Endothelial cell (in vitro differentiated cells): ENCODE data around the gene HS3ST3B1. TPM values are rescaled to one million over a fixed set of nuclear protein-coding genes. Genes with fewer than 3 reads are reported as not detected.

Source experiments
- DNase-seq: peaks from one replicate; pipeline ENCODE4 v3.0.0; 2021; ENCODE audit warnings: low spot score
- H3K27ac Mint-ChIP-seq: one replicate; pipeline ENCODE4 v1.8.0; 2021; ENCODE audit warnings: mixed read lengths, inconsistent platforms; ENCODE audit not compliant: unreplicated experiment
- H3K27me3 Mint-ChIP-seq: one replicate; pipeline ENCODE4 v1.8.0; 2021; ENCODE audit warnings: mild to moderate bottlenecking, moderate library complexity, mixed read lengths, inconsistent platforms; ENCODE audit not compliant: unreplicated experiment
- H3K36me3 Mint-ChIP-seq: one replicate; pipeline ENCODE4 v1.8.0; 2021; ENCODE audit warnings: mild to moderate bottlenecking, low read depth, mixed read lengths, inconsistent platforms; ENCODE audit not compliant: unreplicated experiment
- H3K4me1 Mint-ChIP-seq: one replicate; pipeline ENCODE4 v1.8.0; 2021; ENCODE audit warnings: mild to moderate bottlenecking, mixed read lengths, inconsistent platforms; ENCODE audit not compliant: unreplicated experiment
- H3K4me3 Mint-ChIP-seq: one replicate; pipeline ENCODE4 v1.8.0; 2021; ENCODE audit warnings: mild to moderate bottlenecking, mixed read lengths, inconsistent platforms; ENCODE audit not compliant: unreplicated experiment
- H3K9me3 Mint-ChIP-seq: one replicate; pipeline ENCODE4 v1.8.0; 2021; ENCODE audit warnings: mixed read lengths, inconsistent platforms; ENCODE audit not compliant: unreplicated experiment
- CTCF ChIP-seq: fragments of 200-600 bp; sonication (generic); IDR thresholded peaks from one replicate; pipeline ENCODE4 v1.5.0; 2021; ENCODE audit warnings: antibody characterized with exemption; ENCODE audit not compliant: unreplicated experiment
- total RNA-seq: library from RNA; stranded (reverse); fragmentation: NEBNext Ultra II Directional; extraction: Animal tissue kit (Norgen Biotek cat#: 25700); gene quantifications from one replicate; pipeline ENCODE4 v1.2.1, GENCODE V29; 2021; ENCODE audit not compliant: unreplicated experiment

The HS3ST3B1 gene
- total RNA-seq, 1 donor from 2014 or later: 8.5 TPM

- TF ChIP-seq CTCF: no peak
- peaks cover 2% of the 10 kb centered on the region for H3K4me1 Mint-ChIP-seq
- no peaks in the 10 kb centered on the region for H3K9me3 Mint-ChIP-seq
- no peak overlapping the region for H3K27ac Mint-ChIP-seq
- H3K27me3 Mint-ChIP-seq: peaks cover 3% of the 10 kb centered on the region
- H3K36me3 Mint-ChIP-seq: no peaks in the 10 kb centered on the region
- no peak for DNase-seq
- H3K4me3 Mint-ChIP-seq: no peak overlapping the region
Observed at GRCh38 chr17:14276535-14277250, 24.2 kb upstream of the HS3ST3B1 start.

- no peak for DNase-seq
- Mint-ChIP-seq H3K36me3 (no peaks in the 10 kb centered on the region), H3K9me3 (no peaks in the 10 kb centered on the region), H3K4me1 (no peaks in the 10 kb centered on the region), H3K27ac (no peak overlapping the region), H3K27me3 (peaks cover 3% of the 10 kb centered on the region), H3K4me3 (no peak overlapping the region)
- TF ChIP-seq CTCF: no peak
Observed at GRCh38 chr17:14281530-14281929, 19.4 kb upstream of the HS3ST3B1 start.

DNA sequence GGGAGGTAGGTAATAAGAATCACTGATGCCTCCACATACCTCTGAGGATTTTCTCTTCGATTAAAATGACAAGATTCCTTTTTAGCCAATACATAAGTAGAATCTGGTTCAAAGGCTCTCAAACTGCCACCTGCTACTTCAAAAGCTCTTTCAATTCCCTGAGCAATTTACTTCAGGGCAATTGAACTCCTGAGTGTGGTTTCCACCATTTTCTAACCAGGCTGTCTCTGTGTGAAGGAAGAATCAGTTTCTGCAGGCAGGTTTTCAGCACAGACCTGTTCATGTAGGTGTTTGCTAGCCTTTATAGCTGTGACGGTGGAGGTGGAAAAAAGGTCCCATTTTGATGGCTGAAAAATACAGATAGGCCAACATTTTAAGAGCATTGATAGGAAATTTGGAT, 18.2 kb upstream of the HS3ST3B1 start:
- no peak overlapping the region for H3K4me3 Mint-ChIP-seq
- H3K9me3 Mint-ChIP-seq: no peaks in the 10 kb centered on the region
- peaks cover under 1% of the 10 kb centered on the region for H3K27me3 Mint-ChIP-seq
- no peak for TF ChIP-seq CTCF
- H3K27ac Mint-ChIP-seq: no peak overlapping the region
- no peaks in the 10 kb centered on the region for H3K36me3 Mint-ChIP-seq
- DNase-seq: no peak
- H3K4me1 Mint-ChIP-seq: no peaks in the 10 kb centered on the region

- Mint-ChIP-seq H3K4me3 (no peak overlapping the region), H3K4me1 (no peaks in the 10 kb centered on the region), H3K36me3 (no peaks in the 10 kb centered on the region), H3K27ac (no peak overlapping the region), H3K9me3 (no peaks in the 10 kb centered on the region), H3K27me3 (no peaks in the 10 kb centered on the region)
- no peak for TF ChIP-seq CTCF
- no peak for DNase-seq
Observed at GRCh38 chr17:14289162-14289561, 11.7 kb upstream of the HS3ST3B1 start.

DNA sequence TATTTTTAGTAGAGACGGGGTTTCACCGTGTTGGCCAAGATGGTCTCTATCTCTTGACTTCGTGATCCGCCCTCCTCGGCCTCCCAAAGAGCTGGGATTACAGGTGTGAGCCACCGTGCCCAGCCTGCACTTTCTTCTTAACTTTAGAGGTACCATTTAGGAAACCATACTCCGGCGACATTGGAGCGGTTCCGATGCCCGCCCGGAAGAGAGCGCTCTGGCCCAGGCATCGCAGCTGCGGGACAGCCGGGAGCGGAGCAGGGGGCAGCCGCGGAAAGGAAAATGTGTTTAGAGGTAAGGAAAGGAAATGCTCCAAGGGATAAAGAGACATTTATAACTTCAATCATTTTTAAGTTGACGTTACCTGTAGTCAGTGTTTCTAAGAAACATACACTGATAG, 6.0 kb upstream of the HS3ST3B1 start:
- Mint-ChIP-seq H3K27me3 (peaks cover 21% of the 10 kb centered on the region), H3K36me3 (no peaks in the 10 kb centered on the region), H3K4me1 (peaks cover 13% of the 10 kb centered on the region), H3K27ac (no peak overlapping the region), H3K4me3 (no peak overlapping the region), H3K9me3 (no peaks in the 10 kb centered on the region)
- TF ChIP-seq CTCF: no peak
- no peak for DNase-seq
